ENCODE results near the gene TOR1B.

DNA sequence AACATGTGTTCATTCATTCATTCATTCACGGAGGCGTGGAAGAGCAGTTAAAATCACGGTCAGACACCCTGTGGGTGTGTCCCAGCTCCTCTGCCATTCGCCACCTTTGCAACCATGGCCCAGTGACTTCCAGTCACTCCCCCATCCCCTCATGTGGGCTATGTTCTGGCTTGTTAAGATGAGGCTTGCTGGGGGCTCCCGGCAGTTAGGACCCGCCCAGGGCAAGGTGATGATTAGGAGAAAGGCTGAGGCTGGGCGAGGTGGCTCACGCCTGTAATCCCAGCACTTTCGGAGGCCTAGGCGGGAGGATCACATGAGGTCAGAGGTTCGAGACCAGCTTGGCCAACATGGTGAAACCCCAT, 25.2 kb upstream of the TOR1B start:
- TF ChIP-seq, protein P1, sequence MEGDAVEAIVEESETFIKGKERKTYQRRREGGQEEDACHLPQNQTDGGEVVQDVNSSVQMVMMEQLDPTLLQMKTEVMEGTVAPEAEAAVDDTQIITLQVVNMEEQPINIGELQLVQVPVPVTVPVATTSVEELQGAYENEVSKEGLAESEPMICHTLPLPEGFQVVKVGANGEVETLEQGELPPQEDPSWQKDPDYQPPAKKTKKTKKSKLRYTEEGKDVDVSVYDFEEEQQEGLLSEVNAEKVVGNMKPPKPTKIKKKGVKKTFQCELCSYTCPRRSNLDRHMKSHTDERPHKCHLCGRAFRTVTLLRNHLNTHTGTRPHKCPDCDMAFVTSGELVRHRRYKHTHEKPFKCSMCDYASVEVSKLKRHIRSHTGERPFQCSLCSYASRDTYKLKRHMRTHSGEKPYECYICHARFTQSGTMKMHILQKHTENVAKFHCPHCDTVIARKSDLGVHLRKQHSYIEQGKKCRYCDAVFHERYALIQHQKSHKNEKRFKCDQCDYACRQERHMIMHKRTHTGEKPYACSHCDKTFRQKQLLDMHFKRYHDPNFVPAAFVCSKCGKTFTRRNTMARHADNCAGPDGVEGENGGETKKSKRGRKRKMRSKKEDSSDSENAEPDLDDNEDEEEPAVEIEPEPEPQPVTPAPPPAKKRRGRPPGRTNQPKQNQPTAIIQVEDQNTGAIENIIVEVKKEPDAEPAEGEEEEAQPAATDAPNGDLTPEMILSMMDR (IDR thresholded peaks at IDR 0.05) = no peak
- no peak for TF ChIP-seq EZH2 (IDR thresholded peaks at IDR 0.05; ENCODE audit: borderline replicate concordance, insufficient read depth, low read depth, low read length, poor library complexity, severe bottlenecking)
